SK-N-SH (cell line): ENCODE measurements around the gene MUSTN1. TPM values are rescaled to one million over a fixed set of nuclear protein-coding genes. Genes with fewer than 3 reads are reported as not detected.

Experiments used
- CTCF ChIA-PET: fragments of 300-600, 350-600 bp; formaldehyde crosslinking; extraction: SDS; loops from one replicate; lab custom pipeline; 2021; lab: Yijun Ruan, JAX
- POLR2A ChIA-PET: fragments of 350-600 bp; sonication (Branson Sonifier 250); formaldehyde crosslinking; extraction: SDS; loops from one replicate; lab custom pipeline; 2020; ENCODE audit warnings: antibody characterized with exemption, inconsistent platforms; lab: Yijun Ruan, JAX
- DNase-seq: peaks from one replicate; pipeline ENCODE4 v3.0.0; 2012
- H2AFZ ChIP-seq: fragments of 200-600 bp; sonication (generic); 2 replicates; pipeline ENCODE4 v1.8.1; 2016; ENCODE audit warnings: antibody characterized with exemption, mild to moderate bottlenecking, low read depth
- H3F3A ChIP-seq: fragments of 200-600 bp; sonication (generic); replicated peaks from 2 replicates; pipeline ENCODE3; 2016; ENCODE audit warnings: antibody characterized with exemption, mild to moderate bottlenecking; ENCODE audit not compliant: insufficient read depth
- H3K27ac ChIP-seq, 2 experiments: fragments of 200-500 bp in 1 of 2; fragments of 200-600 bp in 1 of 2; sonication (Bioruptor generic) in 1 of 2; sonication (generic), shearing (Covaris generic) in 1 of 2; 2 replicates each; pipeline versions ENCODE4 v1.5.1 to v1.6.1; 2014 to 2016; ENCODE audit warnings: low read depth in 2 of 2, inconsistent platforms in 1 of 2, low read length in 1 of 2, mild to moderate bottlenecking in 1 of 2, mixed read lengths in 1 of 2
- H3K27me3 ChIP-seq: fragments of 200-600 bp; sonication (generic), shearing (Covaris generic); 2 replicates; pipeline ENCODE4 v1.6.1; 2016; ENCODE audit warnings: mixed run types; ENCODE audit not compliant: insufficient read depth
- H3K36me3 ChIP-seq, 2 experiments: fragments of 200-500 bp in 1 of 2; fragments of 200-600 bp in 1 of 2; sonication (Bioruptor generic) in 1 of 2; sonication (generic) in 1 of 2; replicated peaks in 1 of 2; 2 replicates each; pipeline versions ENCODE3 to v1.5.1; 2014 to 2016; ENCODE audit warnings: low read length in 1 of 2, mild to moderate bottlenecking in 1 of 2; ENCODE audit not compliant: insufficient read depth in 2 of 2, control insufficient read depth in 1 of 2
- H3K4me1 ChIP-seq, 2 experiments: fragments of 200-500 bp in 1 of 2; fragments of 200-600 bp in 1 of 2; sonication (Bioruptor generic) in 1 of 2; sonication (generic), shearing (Covaris generic) in 1 of 2; 2 replicates each; pipeline versions ENCODE4 v1.5.1 to v1.6.1; 2014 to 2016; ENCODE audit warnings: low read depth in 1 of 2, low read length in 1 of 2, mixed run types in 1 of 2; ENCODE audit not compliant: insufficient read depth in 2 of 2, control insufficient read depth in 1 of 2
- H3K4me2 ChIP-seq: fragments of 200-600 bp; sonication (generic), shearing (Covaris generic); 2 replicates; pipeline ENCODE4 v1.6.1; 2017; ENCODE audit warnings: mixed run types
- H3K4me3 ChIP-seq, 2 experiments: fragments of 200-500 bp in 1 of 2; fragments of 200-600 bp in 1 of 2; sonication (Bioruptor generic) in 1 of 2; sonication (generic), shearing (Covaris generic) in 1 of 2; 2 replicates each; pipeline versions ENCODE4 v1.5.1 to v1.8.1; 2014 to 2016; ENCODE audit warnings: low read depth in 2 of 2, inconsistent platforms in 1 of 2, low read length in 1 of 2, mild to moderate bottlenecking in 1 of 2, mixed read lengths in 1 of 2, moderate library complexity in 1 of 2
- H3K79me2 ChIP-seq: fragments of 200-600 bp; sonication (generic); 2 replicates; pipeline ENCODE4 v1.8.1; 2017; ENCODE audit warnings: mild to moderate bottlenecking; ENCODE audit not compliant: insufficient read depth
- H3K9ac ChIP-seq: fragments of 200-600 bp; sonication (generic); 2 replicates; pipeline ENCODE4 v1.6.1; 2017; ENCODE audit warnings: mixed run types
- H3K9me2 ChIP-seq: fragments of 200-600 bp; sonication (generic); 2 replicates; pipeline ENCODE4 v1.6.1; 2017; ENCODE audit warnings: mixed run types
- H3K9me3 ChIP-seq: fragments of 200-600 bp; sonication (generic); 2 replicates; pipeline ENCODE4 v1.6.1; 2017; ENCODE audit warnings: mixed run types, mild to moderate bottlenecking, moderate library complexity
- H4K20me1 ChIP-seq: fragments of 200-600 bp; sonication (generic); 2 replicates; pipeline ENCODE4 v1.6.1; 2017; ENCODE audit warnings: mild to moderate bottlenecking, mixed run types; ENCODE audit not compliant: insufficient read depth
- ELF1 ChIP-seq: IDR thresholded peaks from 2 replicates; pipeline ENCODE4 v1.4.0; 2012
- EP300 ChIP-seq, 2 experiments: IDR thresholded peaks; 2 replicates each; pipeline versions ENCODE4 v1.4.0 to v1.6.1; 2012; ENCODE audit warnings: borderline replicate concordance in 1 of 2, low read depth in 1 of 2, low read length in 1 of 2
- EZH2phosphoT487 ChIP-seq: fragments of 200-600 bp; sonication (generic); IDR thresholded peaks from 2 replicates; pipeline ENCODE4 v1.6.1; 2017; ENCODE audit warnings: low read depth, mixed run types, mild to moderate bottlenecking, antibody characterized with exemption, moderate library complexity, borderline replicate concordance
- FOXJ3 ChIP-seq: sonication (generic); formaldehyde crosslinking; IDR thresholded peaks from 2 replicates; pipeline ENCODE4 v1.5.1; 2020; ENCODE audit warnings: mild to moderate bottlenecking, missing genetic modification reagents
- GABPA ChIP-seq: IDR thresholded peaks from 2 replicates; pipeline ENCODE4 v1.4.0; 2012; ENCODE audit warnings: low read depth, mild to moderate bottlenecking
- GATA2 ChIP-seq: sonication (generic); formaldehyde crosslinking; IDR thresholded peaks from 2 replicates; pipeline ENCODE4 v1.5.0; 2020; ENCODE audit warnings: mild to moderate bottlenecking, missing genetic modification reagents
- JUND ChIP-seq: IDR thresholded peaks from 2 replicates; pipeline ENCODE4 v1.4.0; 2012
- MEF2A ChIP-seq: IDR thresholded peaks from 2 replicates; pipeline ENCODE4 v1.4.0; 2012; ENCODE audit warnings: low read depth, borderline replicate concordance
- NRF1 ChIP-seq: IDR thresholded peaks from 2 replicates; pipeline ENCODE4 v1.6.1; 2012; ENCODE audit warnings: low read depth, mild to moderate bottlenecking, low read length
- POLR2AphosphoS5 ChIP-seq: IDR thresholded peaks from 2 replicates; pipeline ENCODE4 v1.6.1; 2012; ENCODE audit warnings: low read depth, low read length
- REST ChIP-seq: IDR thresholded peaks from 2 replicates; pipeline ENCODE4 v1.6.1; 2012; ENCODE audit warnings: mild to moderate bottlenecking, low read depth, low read length, moderate library complexity
- SIN3A ChIP-seq: IDR thresholded peaks from 2 replicates; pipeline ENCODE4 v1.6.1; 2012; ENCODE audit warnings: low read depth, mild to moderate bottlenecking, low read length, moderate library complexity, borderline replicate concordance
- SMC3 ChIP-seq: IDR thresholded peaks from 2 replicates; pipeline ENCODE4 v1.6.1; 2012; ENCODE audit warnings: low read depth, low read length, improper control_type of control experiment
- TEAD4 ChIP-seq: IDR thresholded peaks from 2 replicates; pipeline ENCODE4 v1.4.0; 2012; ENCODE audit warnings: mild to moderate bottlenecking, borderline replicate concordance; ENCODE audit not compliant: insufficient read depth
- USF2 ChIP-seq: fragments of 150-350 bp; IDR thresholded peaks from 2 replicates; pipeline ENCODE4 v1.6.1; 2017; ENCODE audit warnings: antibody characterized with exemption, low read length, low read depth, borderline replicate concordance
- WGBS: methylation state at CpG from one replicate; pipeline ENCODE4 v1.1.6; 2017; ENCODE audit warnings: low lambda C conversion rate; 5-methylcytosine and 5-hydroxymethylcytosine counted together
- polyA plus RNA-seq, 3 experiments: library from polyadenylated mRNA; depleted of rRNA; stranded (reverse); fragments of >200 nt; gene quantifications; 2 replicates each; pipeline ENCODE4 v1.2.3, GENCODE V29; 2012
- TF ChIP-seq, protein P1 (sequence below): fragments of 150-350 bp; IDR thresholded peaks from 2 replicates; pipeline ENCODE4 v1.6.1; 2016; ENCODE audit warnings: mild to moderate bottlenecking, low read depth, low read length
- TF ChIP-seq, protein P2 (sequence below): fragments of 200-600 bp; sonication (generic); IDR thresholded peaks from 2 replicates; pipeline ENCODE4 v1.6.1; 2017; ENCODE audit warnings: antibody characterized with exemption, mild to moderate bottlenecking, moderate library complexity

Gene MUSTN1
- polyA plus RNA-seq, 1 of the 3 experiments (the other 2 are of a cell fraction), result 0.54 TPM

GRCh38 chr3:52829906-52830463 lies 4.8 kb downstream of the MUSTN1 start:
- WGBS, result 88% methylated on average over 9 of the region's 10 CpGs
- H3K9me2 ChIP-seq, result no peaks in the 10 kb centered on the region
- no peak overlapping the region for H3K27ac ChIP-seq
- DNase-seq, result no peak
- H3K79me2 ChIP-seq, result no peaks in the 10 kb centered on the region
- H4K20me1 ChIP-seq, result 0 out of 2 replicates have a peak, but pooled peaks cover 6% of the 10 kb centered on the region
- no peak overlapping the region for H3K4me2 ChIP-seq
- TF ChIP-seq, protein P1, sequence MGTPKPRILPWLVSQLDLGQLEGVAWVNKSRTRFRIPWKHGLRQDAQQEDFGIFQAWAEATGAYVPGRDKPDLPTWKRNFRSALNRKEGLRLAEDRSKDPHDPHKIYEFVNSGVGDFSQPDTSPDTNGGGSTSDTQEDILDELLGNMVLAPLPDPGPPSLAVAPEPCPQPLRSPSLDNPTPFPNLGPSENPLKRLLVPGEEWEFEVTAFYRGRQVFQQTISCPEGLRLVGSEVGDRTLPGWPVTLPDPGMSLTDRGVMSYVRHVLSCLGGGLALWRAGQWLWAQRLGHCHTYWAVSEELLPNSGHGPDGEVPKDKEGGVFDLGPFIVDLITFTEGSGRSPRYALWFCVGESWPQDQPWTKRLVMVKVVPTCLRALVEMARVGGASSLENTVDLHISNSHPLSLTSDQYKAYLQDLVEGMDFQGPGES, result no peak
- TF ChIP-seq GATA2 (CRISPR knock-in tag) (no peak), FOXJ3 (no peak), MEF2A (no peak), EP300 (IDR thresholded peaks at IDR 0.05; ENCODE audit: borderline replicate concordance in 1 of 2, low read depth in 1 of 2, low read length in 1 of 2) (no peak), TEAD4 (no peak), JUND (no peak), ELF1 (no peak), USF2 (no peak), POLR2AphosphoS5 (no peak), EZH2phosphoT487 (no peak), REST (no peak), GABPA (no peak), SIN3A (no peak), NRF1 (no peak), SMC3 (no peak)
- TF ChIP-seq, protein P2, sequence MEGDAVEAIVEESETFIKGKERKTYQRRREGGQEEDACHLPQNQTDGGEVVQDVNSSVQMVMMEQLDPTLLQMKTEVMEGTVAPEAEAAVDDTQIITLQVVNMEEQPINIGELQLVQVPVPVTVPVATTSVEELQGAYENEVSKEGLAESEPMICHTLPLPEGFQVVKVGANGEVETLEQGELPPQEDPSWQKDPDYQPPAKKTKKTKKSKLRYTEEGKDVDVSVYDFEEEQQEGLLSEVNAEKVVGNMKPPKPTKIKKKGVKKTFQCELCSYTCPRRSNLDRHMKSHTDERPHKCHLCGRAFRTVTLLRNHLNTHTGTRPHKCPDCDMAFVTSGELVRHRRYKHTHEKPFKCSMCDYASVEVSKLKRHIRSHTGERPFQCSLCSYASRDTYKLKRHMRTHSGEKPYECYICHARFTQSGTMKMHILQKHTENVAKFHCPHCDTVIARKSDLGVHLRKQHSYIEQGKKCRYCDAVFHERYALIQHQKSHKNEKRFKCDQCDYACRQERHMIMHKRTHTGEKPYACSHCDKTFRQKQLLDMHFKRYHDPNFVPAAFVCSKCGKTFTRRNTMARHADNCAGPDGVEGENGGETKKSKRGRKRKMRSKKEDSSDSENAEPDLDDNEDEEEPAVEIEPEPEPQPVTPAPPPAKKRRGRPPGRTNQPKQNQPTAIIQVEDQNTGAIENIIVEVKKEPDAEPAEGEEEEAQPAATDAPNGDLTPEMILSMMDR, result no peak
- TF ChIP-seq, all 33 proteins: peak for 0
- H3K9ac ChIP-seq, result no peak overlapping the region
- H3K27me3 ChIP-seq, result no peaks in the 10 kb centered on the region
- no peaks in the 10 kb centered on the region for H3K36me3 ChIP-seq
- no peaks in the 10 kb centered on the region for H3K9me3 ChIP-seq
- peaks cover 4 to 21% of the 10 kb centered on the region in 2 experiments; a peak in 1 of 4 replicates for H3K4me1 ChIP-seq
- ChIA-PET POLR2A (no interaction called here), CTCF (interaction anchor here (1.0 to 2.0 kb wide), 2 partner anchors 16 to 241 kb away, joined by 3 to 5 read pairs; no protein-coding TSS in a partner anchor)
- no peak overlapping the region for H2AFZ ChIP-seq
- no peak overlapping the region for H3K4me3 ChIP-seq
- H3F3A ChIP-seq, result no peaks in the 10 kb centered on the region
